Fibroblast of peridontal ligament (primary cell): Measurements from ENCODE around the gene ULK4.
"Not testable (repeated sequence)": the region's sequence is repeated elsewhere in the genome, so short reads cannot be mapped to it uniquely, and the experiment has no call there.

Experiments
- DNase-seq: peaks from one replicate; pipeline ENCODE4 v3.0.0-alpha.2; 2010; ENCODE audit errors: extremely low read depth

Gene ULK4

GRCh38 chr3:41448396-41448795 is 513.5 kb downstream of the ULK4 start:
- no peak for DNase-seq

GRCh38 chr3:41447701-41448100 is 514.2 kb downstream of the ULK4 start:
- DNase-seq = no peak

- not testable (repeated sequence) for DNase-seq
Measured at GRCh38 chr3:41446316-41446715, 515.6 kb downstream of the ULK4 start.

- no peak for DNase-seq
Measured at GRCh38 chr3:41441568-41441967, 520.3 kb downstream of the ULK4 start.

GRCh38 chr3:41441139-41441538 is 520.8 kb downstream of the ULK4 start:
- no peak for DNase-seq

- DNase-seq = no peak
Measured at GRCh38 chr3:41436983-41437382, 524.9 kb downstream of the ULK4 start.

DNA sequence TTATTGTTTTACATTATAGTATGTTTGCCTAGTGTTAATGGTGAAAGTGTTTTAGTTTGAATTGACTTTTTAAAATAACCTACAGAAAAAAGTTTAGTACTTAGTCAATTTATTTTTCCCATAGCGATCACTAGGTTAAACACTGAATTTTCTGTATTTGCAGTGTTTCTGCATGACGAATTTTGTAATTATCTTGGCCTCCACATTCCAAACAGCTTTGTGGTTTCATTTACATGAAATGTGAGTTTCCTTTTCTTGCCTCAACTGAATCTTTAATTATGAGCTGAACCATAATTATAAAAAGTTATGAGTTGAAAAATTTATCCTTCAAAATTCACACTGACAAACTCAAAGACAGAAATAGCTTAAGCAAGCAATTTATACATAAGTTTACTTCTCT is 527.1 kb downstream of the ULK4 start:
- DNase-seq = peak; percentile 67

DNA sequence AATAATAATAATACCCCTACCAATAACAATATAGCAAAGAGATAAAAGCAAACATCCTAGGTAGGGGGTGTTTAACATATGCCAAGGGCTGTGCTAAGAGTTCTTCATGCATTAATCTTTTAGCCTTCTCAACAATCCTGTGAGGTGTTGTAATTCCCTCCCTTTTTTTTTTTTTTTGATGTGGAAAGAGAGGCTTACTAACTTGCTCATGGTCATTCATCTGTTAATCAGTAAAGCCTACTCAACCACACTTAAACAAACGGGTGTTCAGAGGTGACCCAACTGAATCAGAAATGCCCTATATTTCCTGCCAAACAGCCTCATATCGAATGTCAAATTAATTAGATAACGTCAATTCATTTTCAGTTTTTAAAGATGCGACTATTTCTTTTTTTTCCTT is 530.5 kb downstream of the ULK4 start:
- DNase-seq = no peak

- no peak for DNase-seq
Measured at GRCh38 chr3:41430886-41431285, 531.0 kb downstream of the ULK4 start.

DNA sequence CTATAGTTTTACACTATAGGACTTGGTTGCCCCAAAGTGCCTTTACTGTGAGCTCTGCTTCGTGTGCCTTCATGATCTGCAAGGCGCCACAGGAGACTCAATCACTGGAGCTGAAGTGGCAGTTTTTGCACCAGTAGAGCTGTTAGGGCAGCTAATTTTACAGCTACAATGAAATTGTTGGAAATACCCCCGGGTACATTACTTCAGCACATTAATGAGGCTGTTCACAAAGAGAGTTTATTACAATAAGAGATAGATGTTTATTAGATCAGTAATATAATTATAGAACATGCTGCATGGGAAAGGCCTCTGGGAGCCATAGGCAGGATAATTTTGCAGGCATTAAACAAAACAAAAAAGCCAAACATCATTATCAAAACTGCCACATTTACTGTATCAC is 531.5 kb downstream of the ULK4 start:
- no peak for DNase-seq

DNA sequence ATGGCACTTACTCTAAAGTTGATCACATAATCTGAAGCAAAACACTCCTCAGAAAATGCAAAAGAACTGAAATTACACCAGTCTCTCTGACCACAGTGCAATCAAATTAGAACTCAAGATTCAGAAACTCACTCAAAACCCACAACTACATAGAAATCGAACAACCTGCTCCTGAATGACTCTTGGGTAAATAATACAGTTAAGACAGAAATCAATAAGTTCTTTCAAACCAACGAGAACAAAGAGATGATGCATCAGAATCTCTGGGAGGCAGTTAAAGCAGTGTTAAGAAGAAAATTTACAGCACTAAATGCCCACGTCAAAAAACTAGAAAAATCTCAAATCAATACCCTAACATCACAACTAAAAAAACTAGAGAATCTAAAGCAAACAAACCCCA is 535.4 kb downstream of the ULK4 start:
- DNase-seq = no peak

- DNase-seq = no peak
Measured at GRCh38 chr3:41424543-41425300, 537.2 kb downstream of the ULK4 start.

DNA sequence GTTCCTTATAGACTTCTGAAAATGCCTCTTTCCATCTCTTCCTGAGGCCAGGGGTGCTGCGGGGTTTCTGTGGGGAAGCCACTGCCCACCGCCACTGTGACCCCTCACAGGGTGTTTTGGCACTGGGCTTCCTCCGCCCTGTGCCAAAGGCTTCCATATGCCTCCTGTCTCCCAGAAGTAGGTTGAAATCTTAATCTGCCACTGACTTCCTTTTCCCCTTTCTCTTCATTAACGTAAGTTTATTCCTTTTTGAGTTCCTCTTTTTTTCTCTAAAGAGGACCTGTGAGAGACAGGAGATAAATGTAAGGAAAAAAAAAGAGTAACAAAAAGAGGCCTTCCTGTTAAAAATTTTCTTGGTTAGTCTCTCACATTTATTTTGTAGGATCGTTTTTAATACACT is 542.1 kb downstream of the ULK4 start:
- no peak for DNase-seq

GRCh38 chr3:41418961-41419691 is 542.8 kb downstream of the ULK4 start:
- DNase-seq = peak; percentile 55

DNA sequence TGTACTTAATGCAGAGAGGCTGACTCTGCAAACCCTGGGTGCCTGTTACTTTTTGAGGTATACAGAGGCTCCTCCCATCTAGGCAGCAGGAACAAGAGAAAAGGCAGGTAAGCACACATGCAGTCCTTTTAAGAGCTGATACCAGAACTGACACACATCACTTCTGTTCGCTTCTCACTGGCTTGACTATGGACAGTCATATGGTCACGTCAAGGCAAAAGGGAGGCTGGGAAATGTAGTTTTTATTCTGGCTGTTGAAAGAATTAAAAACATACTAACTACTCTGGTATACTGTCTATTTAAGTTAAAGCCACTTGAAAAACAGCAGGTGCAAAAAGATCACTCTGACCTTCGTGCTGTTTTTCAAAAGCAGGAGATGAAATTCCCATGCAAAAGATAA is 544.3 kb downstream of the ULK4 start:
- DNase-seq = no peak

GRCh38 chr3:41411065-41411464 is 550.8 kb downstream of the ULK4 start:
- DNase-seq = no peak

DNA sequence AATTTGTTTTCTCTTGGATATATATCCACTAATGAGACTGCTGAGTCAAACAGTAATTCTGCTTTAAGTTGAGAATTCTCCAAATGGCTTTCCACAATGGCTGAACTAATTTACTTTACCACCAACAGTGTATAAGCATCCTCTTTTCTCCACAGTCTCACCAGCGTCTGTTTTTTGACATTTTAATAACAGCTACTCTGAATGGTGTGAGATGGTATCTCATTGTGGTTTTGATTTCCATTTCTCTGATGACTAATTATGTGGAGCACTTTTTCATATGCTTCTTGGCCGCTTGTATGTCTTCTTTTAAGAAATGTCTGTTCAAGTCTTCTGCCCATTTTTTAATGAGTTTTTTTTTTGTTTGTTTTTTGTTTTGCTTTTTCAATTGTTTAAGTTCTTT is 556.4 kb downstream of the ULK4 start:
- DNase-seq = no peak

DNA sequence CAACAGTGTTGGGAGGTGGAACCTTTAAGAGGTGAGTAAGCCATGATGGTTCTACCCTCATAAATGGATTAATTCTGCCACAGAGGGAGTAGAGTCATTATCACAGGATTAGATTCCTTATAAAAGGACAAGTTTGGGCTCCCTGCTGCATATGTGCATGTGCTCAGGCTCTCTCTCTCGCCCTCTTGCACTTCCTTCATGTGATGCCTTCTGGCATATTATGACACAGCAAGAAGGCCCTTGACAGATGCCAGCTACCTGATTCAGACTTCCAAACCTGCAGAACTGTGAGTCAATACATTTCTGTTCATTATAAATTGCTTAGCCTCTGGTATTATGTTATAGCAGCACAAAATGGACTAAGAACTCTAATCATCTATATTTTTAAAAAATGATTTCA is 557.3 kb downstream of the ULK4 start:
- no peak for DNase-seq

GRCh38 chr3:41394896-41395295 is 567.0 kb downstream of the ULK4 start:
- DNase-seq = no peak

DNA sequence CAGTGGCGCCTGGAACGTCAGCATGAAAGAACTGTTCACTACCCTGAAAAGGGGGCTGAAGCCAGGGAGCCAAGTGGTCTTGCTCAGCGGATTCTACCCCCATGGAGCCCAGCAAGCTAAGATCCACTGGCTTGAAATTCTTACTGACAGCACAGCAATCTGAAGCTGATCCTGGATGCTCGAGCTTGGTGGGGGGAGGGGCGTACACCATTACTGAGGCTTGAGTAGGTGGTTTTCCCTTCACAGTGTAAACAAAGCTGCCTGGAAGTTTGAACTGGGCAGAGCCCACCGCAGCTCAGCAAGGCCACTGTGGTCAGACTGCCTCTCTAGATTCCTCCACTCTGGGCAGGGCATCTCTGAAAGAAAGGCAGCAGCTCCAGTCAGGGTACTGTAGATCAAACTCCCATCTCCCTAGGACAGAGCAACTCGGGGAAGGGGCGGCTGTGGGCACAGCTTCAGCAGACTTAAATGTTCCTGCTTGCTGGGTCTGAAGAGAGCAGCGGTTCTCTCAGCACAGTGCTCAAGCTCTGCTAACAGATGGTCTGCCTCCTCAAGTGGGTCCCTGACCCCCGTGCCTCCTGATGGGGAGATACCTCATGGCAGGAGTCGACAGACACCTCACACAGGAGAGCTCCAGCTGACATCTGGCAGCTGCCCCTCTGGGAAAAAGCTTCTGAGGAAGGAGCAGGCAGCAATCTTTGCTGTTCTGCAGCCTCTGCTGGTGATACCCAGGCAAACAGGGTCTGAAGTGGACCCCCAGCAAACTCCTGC is 591.0 kb downstream of the ULK4 start:
- not testable (repeated sequence) for DNase-seq

- no peak for DNase-seq
Measured at GRCh38 chr3:41370307-41370706, 591.6 kb downstream of the ULK4 start.

DNA sequence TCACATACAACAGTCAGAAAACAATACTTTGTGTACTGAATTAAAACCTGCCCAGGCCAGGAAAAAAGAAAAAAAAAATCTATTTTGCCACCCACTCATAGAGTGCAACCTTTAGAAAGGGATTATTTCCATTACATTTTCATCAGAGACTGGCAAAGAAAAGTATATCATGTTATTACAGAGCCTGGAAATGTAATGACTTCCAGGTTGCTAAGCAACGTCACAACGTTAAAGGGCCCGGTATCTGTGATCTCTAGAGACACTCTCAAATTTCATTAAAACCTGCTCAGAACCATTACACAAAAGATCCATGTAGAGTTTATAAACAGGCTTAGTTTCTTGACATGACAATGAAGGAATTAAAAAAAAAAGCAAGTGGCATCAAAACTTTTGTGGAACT is 592.1 kb downstream of the ULK4 start:
- DNase-seq = peak; percentile 10

GRCh38 chr3:41365973-41366372 is 595.9 kb downstream of the ULK4 start:
- DNase-seq = no peak
